HEK293T (cell line): ENCODE measurements around the gene CBX4.

ENCODE experiments used
- CTCF ChIA-PET: fragments of 350-600 bp; formaldehyde crosslinking; extraction: SDS; loops from one replicate; lab custom pipeline; 2021; ENCODE audit warnings: antibody characterized with exemption, inconsistent platforms; lab: Yijun Ruan, JAX
- POLR2A ChIA-PET: fragments of 350-600 bp; formaldehyde crosslinking; extraction: SDS; loops from one replicate; lab custom pipeline; 2020; ENCODE audit warnings: antibody characterized with exemption, inconsistent platforms; lab: Yijun Ruan, JAX
- DNase-seq: peaks from one replicate; pipeline ENCODE4 v3.0.0; 2012; ENCODE audit warnings: mixed read lengths; ENCODE audit errors: extremely low spot score
- ARNT ChIP-seq: fragments of 450-650 bp; IDR thresholded peaks from 2 replicates; pipeline ENCODE4 v1.6.1; 2017; ENCODE audit warnings: mild to moderate bottlenecking
- BHLHE40 ChIP-seq: fragments of 450-650 bp; IDR thresholded peaks from 2 replicates; pipeline ENCODE4 v1.6.1; 2016; ENCODE audit warnings: mild to moderate bottlenecking, moderate library complexity, borderline replicate concordance
- CTBP1 ChIP-seq: fragments of 450-650 bp; IDR thresholded peaks from 2 replicates; pipeline ENCODE4 v1.6.1; 2016; ENCODE audit warnings: borderline replicate concordance
- ELF4 ChIP-seq: fragments of 450-650 bp; IDR thresholded peaks from 2 replicates; pipeline ENCODE4 v1.6.1; 2017; ENCODE audit warnings: antibody characterized with exemption
- FOXA1 ChIP-seq: fragments of 450-650 bp; IDR thresholded peaks from 2 replicates; pipeline ENCODE4 v1.6.1; 2016; ENCODE audit warnings: mild to moderate bottlenecking
- FOXK2 ChIP-seq: fragments of 450-650 bp; IDR thresholded peaks from 2 replicates; pipeline ENCODE4 v1.6.1; 2016; ENCODE audit warnings: mild to moderate bottlenecking
- FOXM1 ChIP-seq: fragments of 450-650 bp; IDR thresholded peaks from 2 replicates; pipeline ENCODE4 v1.6.1; 2017; ENCODE audit warnings: mild to moderate bottlenecking, borderline replicate concordance
- HDGF ChIP-seq: fragments of 450-650 bp; IDR thresholded peaks from 2 replicates; pipeline ENCODE4 v1.6.1; 2017; ENCODE audit warnings: antibody characterized with exemption, borderline replicate concordance
- L3MBTL2 ChIP-seq: fragments of 450-650 bp; conservative IDR thresholded peaks from 2 replicates; pipeline ENCODE4 v1.6.1; 2016; ENCODE audit warnings: mild to moderate bottlenecking
- LEF1 ChIP-seq: fragments of 450-650 bp; IDR thresholded peaks from 2 replicates; pipeline ENCODE4 v1.6.1; 2017; ENCODE audit warnings: mild to moderate bottlenecking, borderline replicate concordance
- NFRKB ChIP-seq: fragments of 450-650 bp; IDR thresholded peaks from 2 replicates; pipeline ENCODE4 v1.6.1; 2016; ENCODE audit warnings: mild to moderate bottlenecking, moderate library complexity
- PKNOX1 ChIP-seq: fragments of 450-650 bp; IDR thresholded peaks from 2 replicates; pipeline ENCODE4 v1.6.1; 2016
- SP1 ChIP-seq: fragments of 450-650 bp; IDR thresholded peaks from 2 replicates; pipeline ENCODE4 v1.6.1; 2017
- SUZ12 ChIP-seq: fragments of 450-650 bp; IDR thresholded peaks from 2 replicates; pipeline ENCODE4 v1.6.1; 2016; ENCODE audit warnings: mild to moderate bottlenecking
- TARDBP ChIP-seq: fragments of 450-650 bp; IDR thresholded peaks from 2 replicates; pipeline ENCODE4 v1.6.1; 2016
- ZNF384 ChIP-seq: fragments of 450-650 bp; IDR thresholded peaks from 2 replicates; pipeline ENCODE4 v1.6.1; 2016

Gene CBX4

GRCh38 chr17:79785900-79786810, 53.1 kb downstream of the CBX4 start:
- CTCF ChIA-PET, result interaction anchor here (1.3 kb wide), 1 partner anchor 41 kb away, joined by 3 read pairs; no protein-coding TSS in a partner anchor
- no peak for DNase-seq
- POLR2A ChIA-PET, result interaction anchor here (0.7 to 1.8 kb wide), 8 partner anchors 11 to 669 kb away, joined by 3 to 8 read pairs (median 4); partner anchors contain the start of genes CBX4 and CBX8
- TF ChIP-seq FOXM1 (no peak), SUZ12 (no peak), CTBP1 (no peak), LEF1 (no peak), ELF4 (no peak), NFRKB (no peak), HDGF (no peak), ARNT (no peak), TARDBP (no peak), L3MBTL2 (no peak), FOXK2 (no peak), BHLHE40 (no peak), ZNF384 (no peak)

- CTCF ChIA-PET, result no interaction called here
- no peak for DNase-seq
- POLR2A ChIA-PET, result no interaction called here
- TF ChIP-seq CTBP1, result no peak
- TF ChIP-seq BHLHE40, result no peak
- TF ChIP-seq ARNT, result no peak
- no peak for TF ChIP-seq SP1
Measured at GRCh38 chr17:79785017-79785899, 54.0 kb downstream of the CBX4 start.

GRCh38 chr17:79784353-79785016, 54.8 kb downstream of the CBX4 start:
- no peak for DNase-seq
- ChIA-PET POLR2A (interaction anchor here (1.2 to 1.5 kb wide), 2 partner anchors 13 kb away, joined by 3 to 6 read pairs; partner anchors contain the start of gene CBX8), CTCF (no interaction called here)
- TF ChIP-seq ARNT, result no peak
- TF ChIP-seq HDGF, result no peak
- no peak for TF ChIP-seq BHLHE40
- TF ChIP-seq NFRKB, result no peak
- no peak for TF ChIP-seq TARDBP
- no peak for TF ChIP-seq FOXM1
- TF ChIP-seq PKNOX1, result no peak
- TF ChIP-seq FOXK2, result no peak
- TF ChIP-seq ZNF384, result no peak
- no peak for TF ChIP-seq L3MBTL2
- TF ChIP-seq CTBP1, result no peak
- no peak for TF ChIP-seq SUZ12
- no peak for TF ChIP-seq FOXA1

- ChIA-PET POLR2A (interaction anchor here (1.2 to 1.5 kb wide), 2 partner anchors 12 to 13 kb away, joined by 3 to 6 read pairs; partner anchors contain the start of gene CBX8), CTCF (no interaction called here)
- TF ChIP-seq FOXK2 (no peak), BHLHE40 (no peak), ZNF384 (no peak), ARNT (no peak), FOXA1 (no peak), SP1 (no peak), PKNOX1 (no peak), NFRKB (no peak), L3MBTL2 (no peak), FOXM1 (no peak), HDGF (no peak)
- no peak for DNase-seq
Measured at GRCh38 chr17:79783891-79784290, 55.3 kb downstream of the CBX4 start.
